Stomach (tissue), 9 donors: ENCODE measurements around the gene DISC1. TPM values are rescaled to one million over a fixed set of nuclear protein-coding genes. Genes with fewer than 3 reads are reported as not detected.

Source experiments
- DNase-seq, 2 donors: peaks; one replicate each; pipeline versions ENCODE4 v3.0.0 to v3.0.0-alpha.2; 2013 to 2019
- H3K27ac ChIP-seq, 5 donors: fragments of 200-600 bp in 4 of 5; sonication (generic) in 4 of 5; one replicate each; pipeline ENCODE4 v1.5.1; 2013 to 2019; ENCODE audit warnings: mild to moderate bottlenecking in 1 of 5, moderate library complexity in 1 of 5
- H3K27me3 ChIP-seq, 3 donors: fragments of 200-600 bp; sonication (generic); one replicate each; pipeline ENCODE4 v1.5.1; 2017 to 2019; ENCODE audit warnings: mixed run types in 1 of 3
- H3K36me3 ChIP-seq, 4 donors: fragments of 200-600 bp; sonication (generic); 1 replicate in 3 of 4; 2 replicates in 1 of 4; pipeline ENCODE4 v1.5.1; 2016 to 2019
- H3K4me1 ChIP-seq, 4 donors: fragments of 200-600 bp; sonication (generic); one replicate each; pipeline ENCODE4 v1.5.1; 2016 to 2019
- H3K4me3 ChIP-seq, 4 donors: fragments of 200-600 bp; sonication (generic) in 3 of 4; one replicate each; pipeline ENCODE4 v1.5.1; 2016 to 2019; ENCODE audit warnings: mild to moderate bottlenecking in 1 of 4
- H3K9me3 ChIP-seq, 4 donors: fragments of 200-600 bp; sonication (generic); one replicate each; pipeline ENCODE4 v1.5.1; 2016 to 2019
- CTCF ChIP-seq, 7 experiments: fragments of 450-650 bp in 4 of 7; fragments of 200-600 bp in 3 of 7; sonication (generic) in 3 of 7; IDR thresholded peaks; one replicate each; pipeline ENCODE4 v1.5.1; 2016 to 2019; ENCODE audit warnings: antibody characterized with exemption in 7 of 7, control low read depth in 2 of 7, mild to moderate bottlenecking in 1 of 7
- EP300 ChIP-seq: sonication (generic); formaldehyde crosslinking; IDR thresholded peaks from one replicate; pipeline ENCODE4 v1.6.1; 2017; ENCODE audit warnings: antibody characterized with exemption
- POLR2A ChIP-seq, 4 donors: fragments of 450-650 bp; IDR thresholded peaks; one replicate each; pipeline ENCODE4 v1.6.1; 2016; ENCODE audit warnings: antibody characterized with exemption in 4 of 4, control low read depth in 2 of 4, mild to moderate bottlenecking in 1 of 4, moderate library complexity in 1 of 4
- POLR2AphosphoS5 ChIP-seq, 3 donors: sonication (generic); formaldehyde crosslinking; IDR thresholded peaks; one replicate each; pipeline ENCODE4 v1.6.1; 2016; ENCODE audit warnings: antibody characterized with exemption in 3 of 3
- WGBS, 5 donors: extraction: QIAGEN DNeasy Blood & Tissue Kit in 3 of 5; methylation state at CpG; one replicate each; pipeline versions ENCODE4 v1.1.5 to v1.1.7; 2013 to 2018; 5-methylcytosine and 5-hydroxymethylcytosine counted together
- intact Hi-C: fragments of 100-400 bp; cut with DNase I; formaldehyde crosslinking; loops from one replicate; pipeline ENCODE4 v1.15.1; 2023; ENCODE audit warnings: low total_unique reads
- polyA plus RNA-seq, 3 donors: library from polyadenylated mRNA; stranded (reverse); fragments of 200-250 nt; gene quantifications; one replicate each; pipeline ENCODE4 v1.2.3, GENCODE V29; 2013
- total RNA-seq, 5 donors: library from RNA; depleted of rRNA; stranded (reverse); fragments of >200 nt; gene quantifications; one replicate each; pipeline versions ENCODE4 v1.1.0 to v1.2.3, GENCODE V29; 2014 to 2016
- donor health status: healthy with polysubstance abuse.
- donor health status: Bipolar disorder and iron deficiency.
- donor health status: healthy.

DISC1 gene
- total and polyA plus RNA-seq, 8 donors, result 0.43 to 29.8 (median 1.6) TPM

GRCh38 chr1:231865331-231865730, 238.7 kb downstream of the DISC1 start:
- Histone ChIP-seq H3K36me3 (no peaks in the 10 kb centered on the region), H3K27ac (no peak overlapping the region), H3K4me1 (peaks cover 0 to 31% (median 13%) of the 10 kb centered on the region in 4 donors), H3K4me3 (no peak overlapping the region), H3K9me3 (no peaks in the 10 kb centered on the region), H3K27me3 (no peaks in the 10 kb centered on the region)
- TF ChIP-seq CTCF (IDR thresholded peaks at IDR 0.05), result no peak
- TF ChIP-seq POLR2A (IDR thresholded peaks at IDR 0.05), result no peak
- no peak for TF ChIP-seq EP300
- no peak for TF ChIP-seq POLR2AphosphoS5 (IDR thresholded peaks at IDR 0.05)
- no peak for DNase-seq
- WGBS, 5 donors, result 35 to 52% (median 37%) methylated on average over 3 of the region's 3 CpGs
- intact Hi-C loops, result loop anchor here (5.0 kb wide), 1 partner anchor 772 kb away; no protein-coding TSS in a partner anchor

GRCh38 chr1:231866392-231867331, 240.1 kb downstream of the DISC1 start:
- H3K4me1 ChIP-seq, result peaks cover 0 to 31% (median 13%) of the 10 kb centered on the region in 4 donors
- H3K27ac ChIP-seq, result no peak overlapping the region
- DNase-seq, result peak; percentile 59 to 87
- no peaks in the 10 kb centered on the region for H3K9me3 ChIP-seq
- 31 to 36% (median 34%) methylated on average over 18 of the region's 18 CpGs for WGBS, 5 donors
- TF ChIP-seq EP300 (no peak), POLR2A (IDR thresholded peaks at IDR 0.05) (no peak), POLR2AphosphoS5 (IDR thresholded peaks at IDR 0.05) (peak in 1 of 3 donors; percentile 28), CTCF (IDR thresholded peaks at IDR 0.05) (peak in 5 of 7 experiments; percentile 57 to 87 (median 78))
- H3K36me3 ChIP-seq, result no peaks in the 10 kb centered on the region
- no peaks in the 10 kb centered on the region for H3K27me3 ChIP-seq
- H3K4me3 ChIP-seq, result no peak overlapping the region
- intact Hi-C loops, result loop anchor here (5.0 kb wide), 1 partner anchor 771 kb away; no protein-coding TSS in a partner anchor

GRCh38 chr1:231867607-231868006, 241.0 kb downstream of the DISC1 start:
- WGBS, 5 donors, result 26 to 46% (median 36%) methylated on average over 2 of the region's 2 CpGs
- H3K4me1 ChIP-seq, result peaks cover 0 to 31% (median 13%) of the 10 kb centered on the region in 4 donors
- no peak overlapping the region for H3K27ac ChIP-seq
- H3K36me3 ChIP-seq, result no peaks in the 10 kb centered on the region
- H3K27me3 ChIP-seq, result no peaks in the 10 kb centered on the region
- intact Hi-C loops, result loop anchor here (5.0 kb wide), 1 partner anchor 770 kb away; no protein-coding TSS in a partner anchor
- no peak overlapping the region for H3K4me3 ChIP-seq
- H3K9me3 ChIP-seq, result no peaks in the 10 kb centered on the region
- TF ChIP-seq POLR2A (IDR thresholded peaks at IDR 0.05) (no peak), CTCF (IDR thresholded peaks at IDR 0.05) (no peak), EP300 (no peak)
- no peak for DNase-seq

GRCh38 chr1:231869364-231869763, 242.8 kb downstream of the DISC1 start:
- TF ChIP-seq POLR2AphosphoS5 (IDR thresholded peaks at IDR 0.05), result no peak
- TF ChIP-seq CTCF (IDR thresholded peaks at IDR 0.05), result no peak
- no peak for TF ChIP-seq EP300
- no peak for TF ChIP-seq POLR2A (IDR thresholded peaks at IDR 0.05)
- H3K4me3 ChIP-seq, result no peak overlapping the region
- H3K27ac ChIP-seq, result no peak overlapping the region
- intact Hi-C loops, result loop anchor here (5.0 kb wide), 1 partner anchor 768 kb away; no protein-coding TSS in a partner anchor
- 82 to 91% (median 89%) methylated on average over 2 of the region's 2 CpGs for WGBS, 5 donors
- peaks cover 0 to 31% (median 13%) of the 10 kb centered on the region in 4 donors for H3K4me1 ChIP-seq
- no peak for DNase-seq
- no peaks in the 10 kb centered on the region for H3K36me3 ChIP-seq
- no peaks in the 10 kb centered on the region for H3K27me3 ChIP-seq
- H3K9me3 ChIP-seq, result no peaks in the 10 kb centered on the region
